T follicular helper cell (primary cell): ENCODE data around the gene KCNIP2.

Experiments used
- DNase-seq: peaks from one replicate; pipeline ENCODE4 v3.0.0-alpha.2; 2020; ENCODE audit warnings: low read depth

KCNIP2 gene

GRCh38 chr10:101782811-101783735, 60.5 kb downstream of the KCNIP2 start, which contains the start of gene NPM3:
NPM3 (minus strand) TSS chr10:101783446; CDS start chr10:101783390, 56 bp downstream.
- DNase-seq, result peak; percentile 73

- DNase-seq, result no peak
These were observed 61.4 kb downstream of the KCNIP2 start for GRCh38 chr10:101781984-101782810.

GRCh38 chr10:101781655-101781983, 62.0 kb downstream of the KCNIP2 start:
- DNase-seq, result no peak

GRCh38 chr10:101780818-101781654, 62.6 kb downstream of the KCNIP2 start:
- DNase-seq, result peak; percentile 54

- DNase-seq, result no peak
These were observed 63.3 kb downstream of the KCNIP2 start for GRCh38 chr10:101780187-101780817.

GRCh38 chr10:101779544-101780186, 63.9 kb downstream of the KCNIP2 start:
- DNase-seq, result peak; percentile 71

GRCh38 chr10:101778781-101779543, 64.6 kb downstream of the KCNIP2 start:
- no peak for DNase-seq

- no peak for DNase-seq
These were observed 65.3 kb downstream of the KCNIP2 start for GRCh38 chr10:101778151-101778780.

GRCh38 chr10:101777619-101778145, 65.9 kb downstream of the KCNIP2 start:
- no peak for DNase-seq

GRCh38 chr10:101776161-101776817, 67.3 kb downstream of the KCNIP2 start:
- DNase-seq, result no peak
